ENCODE measurements around the gene SETBP1. TPM values are rescaled to one million over a fixed set of nuclear protein-coding genes. Genes with fewer than 3 reads are reported as not detected.

SETBP1 gene
- total RNA-seq, 1 experiment from 2014 or later = 0.23 TPM

GRCh38 chr18:44968336-44968735 is 287.6 kb downstream of the SETBP1 start:
- Histone ChIP-seq H3K36me3 (ENCODE audit: control insufficient read depth, insufficient read depth, low read length) (no peaks in the 10 kb centered on the region), H3K27ac (ENCODE audit: low read length) (no peak overlapping the region), H3K9me3 (ENCODE audit: control insufficient read depth, insufficient read depth, low read depth, low read length) (no peaks in the 10 kb centered on the region), H3K27me3 (ENCODE audit: control insufficient read depth, insufficient read depth, low read length) (no peaks in the 10 kb centered on the region), H3K4me1 (ENCODE audit: control insufficient read depth, insufficient read depth, low read length) (no peaks in the 10 kb centered on the region), H3K4me3 (ENCODE audit: low read depth in 2 of 2, low read length in 2 of 2) (no peak overlapping the region)
- DNase-seq (ENCODE audit: low read depth, low spot score) (no peak), ATAC-seq (no peak)
- CTCF ChIA-PET = no interaction called here
- no peak for TF ChIP-seq POLR2AphosphoS5 (IDR thresholded peaks at IDR 0.05; ENCODE audit: low read depth, low read length)
- no peak for TF ChIP-seq REST (IDR thresholded peaks at IDR 0.05; ENCODE audit: insufficient read depth in 1 of 2, low read depth in 2 of 2, low read length in 1 of 2)
- no peak for TF ChIP-seq CTCF (IDR thresholded peaks at IDR 0.05)
- no peak for TF ChIP-seq SIN3A (IDR thresholded peaks at IDR 0.05; ENCODE audit: borderline replicate concordance, insufficient read depth, low read depth, low read length)
- no peak for TF ChIP-seq TCF7L2 (IDR thresholded peaks at IDR 0.05; ENCODE audit: low read depth, low read length)
- intact Hi-C loops (cut with micrococcal nuclease; ENCODE audit: unreplicated experiment) = no loop called here
- POLR2A ChIA-PET = no interaction called here
- BruUV-seq (replicated peaks) = no TSS peak
- in situ Hi-C loops (cut with HindIII; ENCODE audit: low pct_unique_long_range_greater_than_20kb, low sequenced_read_pairs) = no loop called here

GRCh38 chr18:44969214-44969795 is 288.6 kb downstream of the SETBP1 start:
- in situ Hi-C loops (cut with HindIII; ENCODE audit: low pct_unique_long_range_greater_than_20kb, low sequenced_read_pairs) = no loop called here
- DNase-seq (ENCODE audit: low read depth, low spot score) (no peak), ATAC-seq (no peak)
- ChIA-PET POLR2A (no interaction called here), CTCF (no interaction called here)
- no peaks in the 10 kb centered on the region for H3K9me3 ChIP-seq (ENCODE audit: control insufficient read depth, insufficient read depth, low read depth, low read length)
- intact Hi-C loops (cut with micrococcal nuclease; ENCODE audit: unreplicated experiment) = no loop called here
- no peaks in the 10 kb centered on the region for H3K27me3 ChIP-seq (ENCODE audit: control insufficient read depth, insufficient read depth, low read length)
- H3K4me3 ChIP-seq (ENCODE audit: low read depth in 2 of 2, low read length in 2 of 2) = no peak overlapping the region
- no peak for TF ChIP-seq SIN3A (IDR thresholded peaks at IDR 0.05; ENCODE audit: borderline replicate concordance, insufficient read depth, low read depth, low read length)
- TF ChIP-seq REST (IDR thresholded peaks at IDR 0.05; ENCODE audit: insufficient read depth in 1 of 2, low read depth in 2 of 2, low read length in 1 of 2) = no peak
- no peak for TF ChIP-seq CTCF (IDR thresholded peaks at IDR 0.05)
- no peak for TF ChIP-seq TCF7L2 (IDR thresholded peaks at IDR 0.05; ENCODE audit: low read depth, low read length)
- TF ChIP-seq POLR2AphosphoS5 (IDR thresholded peaks at IDR 0.05; ENCODE audit: low read depth, low read length) = no peak
- no peaks in the 10 kb centered on the region for H3K36me3 ChIP-seq (ENCODE audit: control insufficient read depth, insufficient read depth, low read length)
- H3K4me1 ChIP-seq (ENCODE audit: control insufficient read depth, insufficient read depth, low read length) = no peaks in the 10 kb centered on the region
- no TSS peak for BruUV-seq (replicated peaks)
- H3K27ac ChIP-seq (ENCODE audit: low read length) = no peak overlapping the region
